IMR-90 (cell line): ENCODE data around the gene NMT1. TPM values are rescaled to one million over a fixed set of nuclear protein-coding genes. Genes with fewer than 3 reads are reported as not detected.
A peak's percentile ranks its signal among the peaks of the same experiment; 100 is the strongest.

Source experiments
- ATAC-seq: fragments of 200-7000 bp; cut with Tn5 transposase; 2 replicates; pipeline ENCODE4 v1.9.1; 2020; ENCODE audit warnings: low read depth, mild to moderate bottlenecking, moderate library complexity
- BruUV-seq: library from RNA; stranded (reverse); fragments of 400-500 nt; replicated peaks from 2 replicates; lab custom pipeline; 2021; lab: Mats Ljungman, UMichigan
- CTCF ChIA-PET: fragments of 300-600 bp; formaldehyde crosslinking; extraction: SDS; loops from one replicate; lab custom pipeline; 2021; ENCODE audit warnings: antibody characterized with exemption; lab: Yijun Ruan, JAX
- POLR2A ChIA-PET: fragments of 300-600 bp; sonication (Branson Sonifier 250); formaldehyde crosslinking; loops from one replicate; lab custom pipeline; 2022; ENCODE audit warnings: antibody characterized with exemption; ENCODE audit not compliant: unreplicated experiment; lab: Charles Lee
- DNase-seq: peaks from one replicate; pipeline ENCODE4 v3.0.0; 2013
- H2AFZ ChIP-seq: replicated peaks from 2 replicates; pipeline ENCODE3; 2013; ENCODE audit warnings: low read length, mild to moderate bottlenecking; ENCODE audit not compliant: poor library complexity
- H2AK5ac ChIP-seq: 2 replicates; pipeline ENCODE4 v1.6.1; 2013; ENCODE audit warnings: low read depth, low read length, inconsistent platforms
- H2AK9ac ChIP-seq: replicated peaks from 2 replicates; pipeline ENCODE3; 2013; ENCODE audit warnings: mild to moderate bottlenecking, low read depth, low read length, moderate library complexity; ENCODE audit not compliant: poor library complexity
- H2BK120ac ChIP-seq: 2 replicates; pipeline ENCODE4 v1.6.1; 2013; ENCODE audit warnings: low read depth, low read length, inconsistent platforms
- H2BK15ac ChIP-seq: 3 replicates; pipeline ENCODE4 v1.6.1; 2013; ENCODE audit warnings: low read depth, low read length, inconsistent platforms
- H2BK20ac ChIP-seq: 2 replicates; pipeline ENCODE4 v1.6.1; 2013; ENCODE audit warnings: low read depth, mild to moderate bottlenecking, inconsistent platforms, low read length, moderate library complexity
- H2BK5ac ChIP-seq: 2 replicates; pipeline ENCODE4 v1.6.1; 2013; ENCODE audit warnings: mild to moderate bottlenecking, low read depth, low read length, inconsistent platforms; ENCODE audit not compliant: poor library complexity, severe bottlenecking
- H3K14ac ChIP-seq: replicated peaks from 2 replicates; pipeline ENCODE4 v1.6.1; 2013; ENCODE audit warnings: low read depth, low read length, inconsistent platforms
- H3K18ac ChIP-seq: 2 replicates; pipeline ENCODE4 v1.6.1; 2013; ENCODE audit warnings: low read depth, low read length, control low read depth
- H3K23ac ChIP-seq: 2 replicates; pipeline ENCODE4 v1.6.1; 2013; ENCODE audit warnings: low read depth, low read length, inconsistent platforms
- H3K27ac ChIP-seq: 2 replicates; pipeline ENCODE4 v1.5.1; 2013; ENCODE audit warnings: mild to moderate bottlenecking, control low read depth, low read length; ENCODE audit not compliant: insufficient read depth
- H3K27me3 ChIP-seq: 2 replicates; pipeline ENCODE4 v1.6.1; 2013; ENCODE audit warnings: low read length; ENCODE audit not compliant: control insufficient read depth, insufficient read depth
- H3K36me3 ChIP-seq: 2 replicates; pipeline ENCODE4 v1.6.1; 2013; ENCODE audit warnings: low read length, mixed read lengths; ENCODE audit not compliant: control insufficient read depth, insufficient read depth
- H3K4ac ChIP-seq: 2 replicates; pipeline ENCODE4 v1.6.1; 2013; ENCODE audit warnings: low read depth, low read length, inconsistent platforms
- H3K4me1 ChIP-seq: 2 replicates; pipeline ENCODE4 v1.6.1; 2013; ENCODE audit warnings: low read length, mixed read lengths; ENCODE audit not compliant: control insufficient read depth, insufficient read depth
- H3K4me2 ChIP-seq: 2 replicates; pipeline ENCODE4 v1.6.1; 2013; ENCODE audit warnings: low read depth, mild to moderate bottlenecking, control low read depth, low read length, moderate library complexity
- H3K4me3 ChIP-seq: 2 replicates; pipeline ENCODE4 v1.5.1; 2013; ENCODE audit warnings: low read depth, mild to moderate bottlenecking, control low read depth, low read length, moderate library complexity; ENCODE audit not compliant: insufficient read depth
- H3K56ac ChIP-seq: 2 replicates; pipeline ENCODE4 v1.6.1; 2013; ENCODE audit warnings: low read length, inconsistent platforms; ENCODE audit not compliant: insufficient read depth; ENCODE audit errors: extremely low read depth
- H3K79me1 ChIP-seq, 2 experiments: 2 replicates each; pipeline ENCODE4 v1.6.1; 2013; ENCODE audit warnings: low read length in 2 of 2, inconsistent platforms in 1 of 2, low read depth in 1 of 2
- H3K9ac ChIP-seq: 2 replicates; pipeline ENCODE4 v1.6.1; 2013; ENCODE audit warnings: low read depth, low read length, control low read depth
- H3K9me1 ChIP-seq: 2 replicates; pipeline ENCODE4 v1.6.1; 2013; ENCODE audit warnings: low read length, inconsistent platforms; ENCODE audit not compliant: insufficient read depth
- H3K9me3 ChIP-seq: 2 replicates; pipeline ENCODE4 v1.6.1; 2013; ENCODE audit warnings: low read length; ENCODE audit not compliant: control insufficient read depth, insufficient read depth
- H4K20me1 ChIP-seq: 2 replicates; pipeline ENCODE4 v1.6.1; 2013; ENCODE audit warnings: low read length, inconsistent platforms; ENCODE audit not compliant: insufficient read depth
- H4K5ac ChIP-seq: 2 replicates; pipeline ENCODE4 v1.6.1; 2013; ENCODE audit warnings: mild to moderate bottlenecking, low read depth, low read length, control low read depth
- H4K8ac ChIP-seq, 2 experiments: 2 replicates each; pipeline ENCODE4 v1.6.1; 2013; ENCODE audit warnings: low read depth in 2 of 2, low read length in 2 of 2, control low read depth in 1 of 2, inconsistent platforms in 1 of 2
- H4K91ac ChIP-seq: 2 replicates; pipeline ENCODE4 v1.6.1; 2013; ENCODE audit warnings: low read depth, low read length, inconsistent platforms; ENCODE audit not compliant: insufficient read depth
- CTCF ChIP-seq: conservative IDR thresholded peaks from 2 replicates; pipeline ENCODE4 v1.5.1; 2012; ENCODE audit warnings: mild to moderate bottlenecking, low read depth, low read length, improper control_type of control experiment
- MAZ ChIP-seq: IDR thresholded peaks from 2 replicates; pipeline ENCODE4 v1.6.1; 2012; ENCODE audit warnings: low read depth, mild to moderate bottlenecking, low read length, improper control_type of control experiment, moderate library complexity, borderline replicate concordance
- RAD21 ChIP-seq: IDR thresholded peaks from 2 replicates; pipeline ENCODE4 v1.6.1; 2012; ENCODE audit warnings: low read length, improper control_type of control experiment
- RCOR1 ChIP-seq: IDR thresholded peaks from 2 replicates; pipeline ENCODE4 v1.6.1; 2012; ENCODE audit warnings: mild to moderate bottlenecking, low read length, improper control_type of control experiment; ENCODE audit not compliant: insufficient replicate concordance
- WGBS, 2 experiments: methylation state at CpG; one replicate each; pipeline versions ENCODE4 v1.1.5 to v1.1.7; 2013; ENCODE audit warnings: missing lambda C conversion rate in 2 of 2; ENCODE audit not compliant: insufficient read length in 1 of 2; ENCODE audit errors: extremely low coverage in 2 of 2; 5-methylcytosine and 5-hydroxymethylcytosine counted together
- dilution Hi-C: fragments of 300-500 bp; cut with HindIII; formaldehyde crosslinking; loops from one replicate; pipeline ENCODE4 v1.14.3; 2018; ENCODE audit warnings: low sequenced_read_pairs; ENCODE audit not compliant: unreplicated experiment
- in situ Hi-C: fragments of 300-500 bp; cut with MboI; formaldehyde crosslinking; loops from 3 replicates; pipeline ENCODE4 v1.14.3; 2019; ENCODE audit warnings: low sequenced_read_pairs, inconsistent platforms, mixed read lengths
- intact Hi-C: fragments of 100-400 bp; cut with micrococcal nuclease; formaldehyde crosslinking; loops from 2 replicates; pipeline ENCODE4 v1.10.0; 2022
- polyA plus RNA-seq, 3 experiments: library from polyadenylated mRNA; depleted of rRNA; stranded (reverse); fragments of >200 nt; gene quantifications; 2 replicates each; pipeline ENCODE4 v1.2.3, GENCODE V29; 2012; ENCODE audit warnings: low replicate concordance in 1 of 3
- total RNA-seq: library from RNA; depleted of rRNA; stranded (reverse); fragments of >200 nt; gene quantifications from 2 replicates; pipeline ENCODE4 v1.2.3, GENCODE V29; 2012

Gene NMT1
- total and polyA plus RNA-seq, 2 of the 4 experiments (the other 2 are of a cell fraction) = 38.0 to 60.6 TPM

- no peak overlapping the region for H3K56ac ChIP-seq
- dilution Hi-C loops = no loop called here
- no peaks in the 10 kb centered on the region for H3K9me1 ChIP-seq
- H3K4me1 ChIP-seq = no peaks in the 10 kb centered on the region
- peaks cover 13% of the 10 kb centered on the region for H4K20me1 ChIP-seq
- in situ Hi-C loops = no loop called here
- H4K8ac ChIP-seq = no peak overlapping the region
- H2AFZ ChIP-seq = no peak overlapping the region
- peaks cover 74% of the 10 kb centered on the region for H3K36me3 ChIP-seq
- no peak overlapping the region for H2BK15ac ChIP-seq
- peaks cover 4 to 25% of the 10 kb centered on the region in 2 experiments; a peak in 2 of 4 replicates for H3K79me1 ChIP-seq
- BruUV-seq = no TSS peak
- H3K4me3 ChIP-seq = no peak overlapping the region
- TF ChIP-seq RAD21 (0 out of 2 replicates have a peak, but pooled peaks have one; percentile 3), CTCF (0 out of 2 replicates have a peak, but pooled peaks have one; percentile 5), MAZ (no peak), RCOR1 (no peak)
- CTCF ChIA-PET = interaction anchor here (0.7 to 1.9 kb wide), 2 partner anchors 10 to 26 kb away, joined by 3 to 5 read pairs; partner anchors contain the start of gene ACBD4
- no peak for ATAC-seq
- H2AK5ac ChIP-seq = no peak overlapping the region
- H2AK9ac ChIP-seq = peak overlapping the region; percentile 19
- 63% methylated on average over 2 of the region's 12 CpGs; no CpG with 5 or more reads in 1 of the 2 experiments for WGBS, 2 experiments
- intact Hi-C loops = no loop called here
- no peaks in the 10 kb centered on the region for H3K9me3 ChIP-seq
- no peak overlapping the region for H3K23ac ChIP-seq
- no peak overlapping the region for H3K4ac ChIP-seq
- H2BK20ac ChIP-seq = no peak overlapping the region
- no peak overlapping the region for H3K14ac ChIP-seq
- DNase-seq = no peak
- no peak overlapping the region for H3K4me2 ChIP-seq
- POLR2A ChIA-PET = interaction anchor here (0.5 kb wide), 1 partner anchor 60 kb away, joined by 8 read pairs; no protein-coding TSS in a partner anchor
- no peak overlapping the region for H3K18ac ChIP-seq
- no peaks in the 10 kb centered on the region for H3K27me3 ChIP-seq
- no peak overlapping the region for H2BK120ac ChIP-seq
- no peak overlapping the region for H2BK5ac ChIP-seq
- H4K91ac ChIP-seq = no peak overlapping the region
- no peak overlapping the region for H4K5ac ChIP-seq
- no peak overlapping the region for H3K9ac ChIP-seq
- no peak overlapping the region for H3K27ac ChIP-seq
Observed at GRCh38 chr17:45108595-45109521, 47.7 kb downstream of the NMT1 start.
